OCI-M1 (cell line): ENCODE data around the gene AKAP10.
"Not testable (repeated sequence)": the region's sequence is repeated elsewhere in the genome, so short reads cannot be mapped to it uniquely, and the experiment has no call there.

ENCODE experiments used
- DNase-seq: peaks from one replicate; lab custom pipeline; 2025; lab: John Stamatoyannopoulos, UW

Gene AKAP10

GRCh38 chr17:19977293-19978208, at the start of gene AKAP10:
Gene AKAP10 (minus strand): TSS chr17:19977828. CDS start chr17:19977679, 149 bp downstream.
- peak; percentile 92 for DNase-seq

GRCh38 chr17:20026960-20027359, 49.3 kb upstream of the AKAP10 start:
- peak; percentile 16 for DNase-seq

GRCh38 chr17:20022701-20023100, 45.1 kb upstream of the AKAP10 start:
- no peak for DNase-seq

- DNase-seq, result not testable (repeated sequence)
Observed at GRCh38 chr17:20016475-20016992, 38.9 kb upstream of the AKAP10 start.

GRCh38 chr17:20012017-20012536, 34.4 kb upstream of the AKAP10 start:
- no peak for DNase-seq

GRCh38 chr17:20010936-20011335, 33.3 kb upstream of the AKAP10 start:
- DNase-seq, result peak; percentile 43

GRCh38 chr17:20010099-20010863, 32.7 kb upstream of the AKAP10 start:
- peak; percentile 91 for DNase-seq

- peak; percentile 85 for DNase-seq
Observed at GRCh38 chr17:20009302-20010098, 31.9 kb upstream of the AKAP10 start, which contains the start of gene SPECC1. Gene SPECC1 (plus strand): TSS chr17:20009359. CDS start chr17:20096652, 87,293 bp downstream.

GRCh38 chr17:20009052-20009301, 31.3 kb upstream of the AKAP10 start:
- DNase-seq, result no peak

GRCh38 chr17:20008242-20009051, 30.8 kb upstream of the AKAP10 start:
- DNase-seq, result no peak

- peak; percentile 6 for DNase-seq
Observed at GRCh38 chr17:19996502-19996901, 18.9 kb upstream of the AKAP10 start.

GRCh38 chr17:19996086-19996485, 18.5 kb upstream of the AKAP10 start:
- DNase-seq, result no peak

GRCh38 chr17:19992803-19993713, 15.4 kb upstream of the AKAP10 start:
- peak; percentile 87 for DNase-seq

- DNase-seq, result no peak
Observed at GRCh38 chr17:19991252-19991885, 13.7 kb upstream of the AKAP10 start.

- no peak for DNase-seq
Observed at GRCh38 chr17:19987897-19988296, 10.3 kb upstream of the AKAP10 start.

GRCh38 chr17:19986941-19987861, 9.6 kb upstream of the AKAP10 start:
- DNase-seq, result peak; percentile 19

- no peak for DNase-seq
Observed at GRCh38 chr17:19979917-19980770, 2.5 kb upstream of the AKAP10 start.
